Neural cell (in vitro differentiated cells): ENCODE measurements around the gene FLACC1. TPM values are rescaled to one million over a fixed set of nuclear protein-coding genes. Genes with fewer than 3 reads are reported as not detected.

Source experiments
- H2AFZ ChIP-seq: fragments of 200-600, 300-800 bp; sonication (generic), shearing (Covaris generic); 2 replicates; pipeline ENCODE4 v1.6.0; 2014; ENCODE audit warnings: low read depth, mild to moderate bottlenecking, antibody characterized with exemption, low read length, moderate library complexity
- H3F3A ChIP-seq: fragments of 200-600 bp; shearing (Covaris generic); 2 replicates; pipeline ENCODE4 v1.6.1; 2016; ENCODE audit warnings: mild to moderate bottlenecking, moderate library complexity, mixed read lengths, antibody characterized with exemption, low read length; ENCODE audit not compliant: insufficient read depth, poor library complexity, severe bottlenecking
- H3K27ac ChIP-seq: fragments of 200-600, 300-800 bp; sonication (generic), shearing (Covaris generic); 2 replicates; pipeline ENCODE4 v1.5.1; 2014; ENCODE audit warnings: mild to moderate bottlenecking, low read length, moderate library complexity
- H3K27me3 ChIP-seq: fragments of 300-800, 200-600 bp; sonication (generic), shearing (Covaris generic); 2 replicates; pipeline ENCODE4 v1.6.0; 2014; ENCODE audit warnings: mild to moderate bottlenecking, low read depth, low read length, moderate library complexity; ENCODE audit not compliant: insufficient read depth
- H3K36me3 ChIP-seq: fragments of 300-800, 200-600 bp; sonication (generic), shearing (Covaris generic); 2 replicates; pipeline ENCODE4 v1.5.1; 2014; ENCODE audit warnings: mild to moderate bottlenecking, antibody characterized with exemption, low read length, moderate library complexity; ENCODE audit not compliant: insufficient read depth
- H3K4me2 ChIP-seq: fragments of 300-800, 200-600 bp; sonication (generic), shearing (Covaris generic); 2 replicates; pipeline ENCODE4 v1.6.0; 2014; ENCODE audit warnings: mild to moderate bottlenecking, low read length
- H3K4me3 ChIP-seq: fragments of 300-800, 200-600 bp; sonication (generic), shearing (Covaris generic); 2 replicates; pipeline ENCODE4 v1.5.1; 2014; ENCODE audit warnings: mild to moderate bottlenecking, low read length, moderate library complexity
- H3K79me2 ChIP-seq: fragments of 200-600 bp; shearing (Covaris generic); replicated peaks from 2 replicates; pipeline ENCODE4 v1.6.0; 2014; ENCODE audit warnings: mild to moderate bottlenecking, low read length, moderate library complexity; ENCODE audit not compliant: insufficient read depth
- H3K9ac ChIP-seq: fragments of 300-800, 200-600 bp; sonication (generic), shearing (Covaris generic); 2 replicates; pipeline ENCODE4 v1.6.1; 2016; ENCODE audit warnings: mild to moderate bottlenecking, low read length, mixed read lengths
- H3K9me2 ChIP-seq: fragments of 200-600 bp; shearing (Covaris generic); 2 replicates; pipeline ENCODE4 v1.6.1; 2016; ENCODE audit warnings: mild to moderate bottlenecking, low read length, mixed read lengths; ENCODE audit not compliant: insufficient read depth
- H3K9me3 ChIP-seq: fragments of 200-600, 300-800 bp; sonication (generic), shearing (Covaris generic); 2 replicates; pipeline ENCODE4 v1.6.1; 2016; ENCODE audit warnings: mild to moderate bottlenecking, mixed run types, low read length, moderate library complexity, mixed read lengths
- H4K20me1 ChIP-seq: fragments of 200-600 bp; shearing (Covaris generic); 2 replicates; pipeline ENCODE4 v1.6.1; 2016; ENCODE audit warnings: mild to moderate bottlenecking, mixed run types; ENCODE audit not compliant: insufficient read depth
- CTCF ChIP-seq: fragments of 450-650 bp; IDR thresholded peaks from 2 replicates; pipeline ENCODE4 v1.5.1; 2014; ENCODE audit warnings: antibody characterized with exemption, mild to moderate bottlenecking, moderate library complexity; ENCODE audit not compliant: poor library complexity, severe bottlenecking
- EP300 ChIP-seq: fragments of 450-650 bp; conservative IDR thresholded peaks from 2 replicates; pipeline ENCODE4 v1.6.1; 2014; ENCODE audit warnings: antibody characterized with exemption, mild to moderate bottlenecking, moderate library complexity; ENCODE audit not compliant: poor library complexity, severe bottlenecking
- EZH2 ChIP-seq: fragments of 200-600, 300-800 bp; shearing (Covaris generic), sonication (generic); IDR thresholded peaks from 2 replicates; pipeline ENCODE4 v1.6.1; 2014; ENCODE audit warnings: antibody characterized with exemption, low read length, borderline replicate concordance, mild to moderate bottlenecking; ENCODE audit not compliant: insufficient read depth, poor library complexity, severe bottlenecking
- MXI1 ChIP-seq: fragments of 450-650 bp; conservative IDR thresholded peaks from 2 replicates; pipeline ENCODE4 v1.6.1; 2014; ENCODE audit warnings: antibody characterized with exemption, mild to moderate bottlenecking; ENCODE audit not compliant: poor library complexity, severe bottlenecking
- POLR2AphosphoS5 ChIP-seq: IDR thresholded peaks from 2 replicates; pipeline ENCODE4 v1.6.1; 2012
- RAD21 ChIP-seq: fragments of 450-650 bp; conservative IDR thresholded peaks from 2 replicates; pipeline ENCODE4 v1.6.1; 2014; ENCODE audit warnings: antibody characterized with exemption, mild to moderate bottlenecking, moderate library complexity
- REST ChIP-seq: IDR thresholded peaks from 2 replicates; pipeline ENCODE4 v1.6.1; 2012; ENCODE audit warnings: borderline replicate concordance
- SMC3 ChIP-seq: fragments of 450-650 bp; conservative IDR thresholded peaks from 2 replicates; pipeline ENCODE4 v1.6.1; 2014; ENCODE audit warnings: antibody characterized with exemption, mild to moderate bottlenecking, moderate library complexity; ENCODE audit not compliant: poor library complexity
- TAF1 ChIP-seq: IDR thresholded peaks from 2 replicates; pipeline ENCODE4 v1.6.1; 2012; ENCODE audit warnings: low read depth
- polyA plus RNA-seq: library from polyadenylated mRNA; depleted of rRNA; stranded (reverse); fragments of >200 nt; gene quantifications from 2 replicates; pipeline ENCODE4 v1.2.3, GENCODE V29; 2014

The FLACC1 gene
- polyA plus RNA-seq, 1 donor from 2014 or later, result 1.8 TPM

DNA sequence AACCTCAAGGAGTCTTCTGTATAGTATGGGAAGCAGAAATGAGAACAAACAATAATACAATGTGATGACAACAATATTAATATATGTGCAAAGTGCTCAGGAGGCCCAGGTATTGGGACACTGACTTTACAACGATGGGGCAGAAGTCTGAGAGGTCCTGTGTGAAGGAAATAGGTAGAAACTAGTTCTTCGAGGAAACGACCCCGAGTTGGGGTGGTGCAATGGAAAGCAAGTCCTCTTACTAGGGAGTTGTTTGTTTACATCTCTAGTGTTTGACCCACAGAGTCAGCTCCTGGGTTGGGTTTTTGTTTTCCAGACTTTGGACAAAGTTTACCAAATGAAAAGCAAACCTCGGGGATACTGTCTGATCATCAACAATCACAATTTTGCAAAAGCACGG, 80.6 kb downstream of the FLACC1 start:
- Histone ChIP-seq H3K9me3 (no peaks in the 10 kb centered on the region), H2AFZ (no peak overlapping the region), H3K4me2 (no peak overlapping the region), H3K9ac (no peak overlapping the region), H4K20me1 (no peaks in the 10 kb centered on the region), H3F3A (no peaks in the 10 kb centered on the region), H3K27me3 (no peaks in the 10 kb centered on the region), H3K9me2 (no peaks in the 10 kb centered on the region), H3K4me3 (no peak overlapping the region), H3K36me3 (no peaks in the 10 kb centered on the region), H3K27ac (no peak overlapping the region), H3K79me2 (no peaks in the 10 kb centered on the region)
- TF ChIP-seq POLR2AphosphoS5 (no peak), CTCF (no peak), REST (no peak), MXI1 (no peak), SMC3 (no peak), EP300 (no peak), EZH2 (no peak), TAF1 (no peak), RAD21 (no peak)

DNA sequence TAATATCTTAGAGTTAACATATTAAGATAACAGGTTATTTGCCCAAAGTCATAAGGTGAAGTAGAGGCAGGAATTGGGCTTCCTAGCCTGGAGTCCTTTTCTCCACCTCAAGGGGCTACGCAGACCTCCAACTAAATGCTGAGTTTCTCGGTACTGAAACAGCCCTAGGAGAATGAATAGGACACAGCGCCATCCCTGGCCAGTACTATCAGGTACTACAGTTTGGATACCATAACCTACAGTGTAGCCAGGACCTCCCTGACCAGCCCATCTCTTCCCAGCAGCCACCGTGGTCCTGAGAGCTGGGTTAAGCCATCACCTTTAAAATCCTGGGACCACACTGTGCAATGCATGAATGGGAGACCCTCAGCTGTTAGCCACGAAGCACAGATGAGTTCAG, 81.2 kb downstream of the FLACC1 start:
- H3K79me2 ChIP-seq, result no peaks in the 10 kb centered on the region

More for the DNA sequence above, 81.2 kb downstream of the FLACC1 start:
- no peak overlapping the region for H2AFZ ChIP-seq
- H3K27me3 ChIP-seq, result no peaks in the 10 kb centered on the region
- H3K4me2 ChIP-seq, result no peak overlapping the region
- no peak for TF ChIP-seq RAD21
- no peak for TF ChIP-seq TAF1
- no peak for TF ChIP-seq EP300
- no peak for TF ChIP-seq POLR2AphosphoS5
- TF ChIP-seq REST, result no peak
- no peak for TF ChIP-seq CTCF
- no peak for TF ChIP-seq MXI1
- no peak for TF ChIP-seq SMC3
- no peaks in the 10 kb centered on the region for H3K9me2 ChIP-seq
- H3K36me3 ChIP-seq, result no peaks in the 10 kb centered on the region
- H3K27ac ChIP-seq, result no peak overlapping the region
- no peaks in the 10 kb centered on the region for H3F3A ChIP-seq
- no peak overlapping the region for H3K4me3 ChIP-seq
- H3K9me3 ChIP-seq, result no peaks in the 10 kb centered on the region
- no peaks in the 10 kb centered on the region for H4K20me1 ChIP-seq
- H3K9ac ChIP-seq, result no peak overlapping the region
